GM18858 (cell line): ENCODE measurements around the gene CLDN5.
"Not testable (repeated sequence)": the region's sequence is repeated elsewhere in the genome, so short reads cannot be mapped to it uniquely, and the experiment has no call there.

ENCODE experiments used
- ATAC-seq: cut with Tn5 transposase; IDR thresholded peaks from one replicate; pipeline ENCODE4 v1.9.1; 2021; ENCODE audit not compliant: unreplicated experiment

The CLDN5 gene

GRCh38 chr22:19548964-19549363 is 24.8 kb upstream of the CLDN5 start:
- ATAC-seq = no peak

DNA sequence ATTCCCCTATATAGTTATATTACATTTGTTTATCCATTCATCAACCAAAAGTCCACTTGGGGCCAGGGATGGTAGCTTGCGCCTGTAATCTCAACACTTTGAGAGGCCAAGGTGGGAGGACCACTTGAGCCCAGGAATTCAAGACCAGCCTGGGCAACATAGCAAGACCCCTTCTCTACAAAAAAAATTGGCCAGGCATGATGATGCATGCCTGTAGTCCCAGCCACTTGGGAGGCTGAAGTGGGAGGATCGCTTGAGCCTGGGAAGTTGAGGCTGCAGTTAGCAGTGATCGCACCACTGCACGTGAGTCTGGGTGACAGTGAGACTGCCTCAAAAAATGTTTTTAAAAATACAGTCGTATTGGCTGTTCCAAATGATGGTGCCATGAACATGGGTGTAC is 24.2 kb upstream of the CLDN5 start:
- not testable (repeated sequence) for ATAC-seq

DNA sequence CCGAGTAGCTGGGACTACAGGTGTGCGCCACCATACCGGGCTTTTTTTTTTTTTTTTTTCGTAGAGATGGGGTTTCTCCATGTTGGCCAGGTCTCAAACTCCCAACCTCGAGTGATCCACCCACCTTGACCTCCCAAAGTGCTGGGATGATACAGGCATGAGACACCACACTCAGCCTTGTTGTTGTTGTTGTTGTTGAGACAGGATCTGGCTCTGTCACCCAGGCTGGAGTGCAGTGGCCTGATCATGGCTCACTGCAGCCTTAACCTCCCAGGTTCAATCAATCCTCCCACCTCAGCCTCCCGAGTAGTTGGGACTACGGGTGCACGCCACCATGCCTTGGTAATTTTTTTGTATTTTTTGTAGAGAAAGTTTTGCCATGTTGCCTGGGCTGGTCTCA is 23.4 kb upstream of the CLDN5 start:
- ATAC-seq = no peak

DNA sequence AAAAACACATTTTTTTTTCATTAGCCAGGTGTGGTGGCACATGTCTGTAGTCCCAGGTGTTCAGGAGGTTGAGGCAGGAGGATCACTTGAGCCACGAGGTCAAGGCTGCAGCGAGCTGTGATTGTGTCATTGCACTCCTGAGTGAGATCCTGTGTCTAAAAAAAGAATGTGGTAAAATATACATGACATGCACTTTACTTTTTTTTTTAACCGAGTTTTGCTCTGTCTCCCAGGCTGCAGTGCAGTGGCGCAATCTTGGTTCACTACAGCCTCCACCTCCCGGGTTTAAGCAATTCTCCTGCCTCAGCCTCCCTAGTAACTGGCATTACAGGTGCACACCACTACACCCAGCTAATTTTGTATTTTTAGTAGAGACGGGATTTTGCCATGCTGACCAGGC is 22.5 kb upstream of the CLDN5 start:
- ATAC-seq = no peak

DNA sequence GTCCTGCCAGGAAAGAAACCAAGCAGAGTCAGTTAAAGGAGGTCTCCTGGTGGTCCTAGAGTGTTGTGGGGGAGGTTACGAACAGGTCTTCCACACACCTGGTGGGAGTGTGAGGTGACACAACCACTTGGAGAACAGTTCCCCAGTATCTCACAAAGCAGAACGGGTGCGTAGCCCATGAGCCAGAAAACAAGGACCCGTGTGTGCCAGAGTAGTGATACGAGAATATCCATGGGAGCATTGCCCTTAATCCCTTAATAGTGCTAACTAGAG is 21.7 kb upstream of the CLDN5 start:
- ATAC-seq = no peak

DNA sequence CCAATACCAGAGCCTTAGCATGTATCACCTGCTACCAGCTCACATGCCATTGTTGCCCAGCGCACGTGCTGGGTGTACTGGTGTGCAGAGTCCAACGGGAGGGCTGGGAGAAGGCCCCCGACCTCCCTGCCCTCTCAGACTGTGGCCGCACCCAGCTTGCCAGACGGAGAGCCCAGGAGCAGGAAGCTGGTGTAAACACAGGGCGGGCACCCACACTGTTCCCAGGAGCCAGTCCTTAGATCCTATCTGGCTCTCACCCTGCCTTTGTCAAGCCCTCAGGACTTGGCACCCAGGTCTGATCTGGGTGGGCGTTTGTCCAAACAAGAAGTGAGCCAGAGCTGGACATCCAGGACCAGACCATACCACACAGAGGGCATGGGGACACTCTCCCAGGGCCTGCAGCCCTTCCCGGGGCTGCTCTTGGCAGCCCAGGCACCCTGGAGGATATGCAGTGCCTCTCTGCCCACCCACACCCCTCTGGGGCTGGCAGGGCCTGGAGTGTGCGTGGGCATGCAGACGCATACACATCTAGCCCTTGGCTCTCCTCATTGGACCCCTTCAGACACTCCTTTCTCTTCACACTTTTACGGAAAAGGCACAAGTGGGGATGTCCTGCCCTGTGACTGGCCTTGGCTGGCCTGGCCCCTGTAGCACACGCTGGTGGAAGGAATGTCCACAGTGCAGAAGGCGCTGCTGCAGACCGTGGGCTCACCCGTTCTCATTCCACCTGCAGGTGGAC is 19.9 kb upstream of the CLDN5 start:
- ATAC-seq = no peak

GRCh38 chr22:19540394-19540793 is 16.2 kb upstream of the CLDN5 start:
- ATAC-seq = no peak

- ATAC-seq = no peak
Measured at GRCh38 chr22:19537941-19538488, 13.8 kb upstream of the CLDN5 start.

- no peak for ATAC-seq
Measured at GRCh38 chr22:19536564-19536963, 12.4 kb upstream of the CLDN5 start.

GRCh38 chr22:19535001-19535400 is 10.8 kb upstream of the CLDN5 start:
- ATAC-seq = no peak

DNA sequence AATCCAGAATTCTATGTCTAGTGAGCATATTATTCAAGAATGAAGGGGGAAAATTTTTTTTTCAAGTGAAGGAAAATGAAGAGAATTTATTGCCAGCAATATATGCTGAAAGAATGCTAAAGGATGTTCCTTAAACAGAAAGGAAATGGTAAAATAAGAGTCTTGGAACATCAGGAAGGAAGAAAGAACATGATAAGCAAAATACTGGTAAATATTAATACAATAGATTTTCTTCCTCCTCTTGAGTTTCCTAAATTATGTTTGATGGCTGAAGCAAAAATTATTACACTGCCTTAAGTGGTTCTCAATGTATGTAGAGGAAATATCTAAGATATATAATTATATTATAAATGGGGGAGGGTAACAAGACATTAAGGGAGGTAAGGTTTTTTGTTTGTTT is 9.6 kb upstream of the CLDN5 start:
- no peak for ATAC-seq

- no peak for ATAC-seq
Measured at GRCh38 chr22:19533049-19533626, 8.9 kb upstream of the CLDN5 start.

- ATAC-seq = not testable (repeated sequence)
Measured at GRCh38 chr22:19531327-19531726, 7.1 kb upstream of the CLDN5 start.

DNA sequence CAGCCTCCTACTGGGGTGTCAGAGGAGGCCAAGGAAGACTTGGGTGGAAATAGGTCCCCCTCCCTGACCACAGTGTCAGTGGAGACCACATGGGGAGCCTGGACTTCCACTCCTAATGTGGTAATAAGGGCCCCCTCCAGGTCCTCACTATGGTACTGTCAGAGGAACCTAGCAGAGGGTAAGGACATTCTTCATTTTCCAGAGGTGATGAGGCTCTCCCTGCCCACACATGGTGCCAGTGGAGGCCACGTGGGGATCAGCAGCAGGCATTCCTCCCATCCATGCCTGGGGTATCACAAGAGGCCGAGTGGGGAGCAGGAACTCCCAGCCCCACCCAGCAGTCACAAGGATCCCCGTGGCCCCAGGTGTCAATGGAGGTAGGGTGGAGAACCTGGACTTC is 6.5 kb upstream of the CLDN5 start:
- no peak for ATAC-seq

- no peak for ATAC-seq
Measured at GRCh38 chr22:19529811-19530210, 5.6 kb upstream of the CLDN5 start.

DNA sequence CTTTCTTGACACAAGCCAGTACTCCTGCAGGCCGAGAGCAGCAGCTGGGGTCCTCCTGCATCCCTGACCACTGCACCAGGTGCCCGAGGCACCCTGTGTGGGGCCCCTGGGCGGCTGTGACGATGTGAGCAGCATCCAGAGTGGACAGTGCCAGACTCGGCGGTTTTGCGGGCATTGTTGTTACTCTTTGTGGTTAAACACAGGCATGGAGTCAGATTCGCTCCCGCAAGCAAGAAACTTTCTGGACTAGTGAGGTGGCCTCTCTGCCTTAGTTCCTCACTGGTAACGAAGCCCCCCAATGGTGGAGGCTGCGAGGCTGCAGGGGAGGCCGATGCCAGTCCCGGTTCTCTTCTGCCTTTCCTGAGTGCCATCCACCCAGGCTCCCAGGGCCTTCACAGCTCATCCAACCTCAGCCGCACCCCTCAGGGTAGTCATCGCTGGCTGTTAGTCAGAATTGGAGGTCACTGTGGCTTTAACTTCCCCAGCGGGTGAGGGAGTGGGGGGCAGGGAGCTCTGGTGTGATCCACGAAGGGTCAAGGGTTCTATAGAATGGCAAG is 3.7 kb upstream of the CLDN5 start:
- ATAC-seq = no peak

DNA sequence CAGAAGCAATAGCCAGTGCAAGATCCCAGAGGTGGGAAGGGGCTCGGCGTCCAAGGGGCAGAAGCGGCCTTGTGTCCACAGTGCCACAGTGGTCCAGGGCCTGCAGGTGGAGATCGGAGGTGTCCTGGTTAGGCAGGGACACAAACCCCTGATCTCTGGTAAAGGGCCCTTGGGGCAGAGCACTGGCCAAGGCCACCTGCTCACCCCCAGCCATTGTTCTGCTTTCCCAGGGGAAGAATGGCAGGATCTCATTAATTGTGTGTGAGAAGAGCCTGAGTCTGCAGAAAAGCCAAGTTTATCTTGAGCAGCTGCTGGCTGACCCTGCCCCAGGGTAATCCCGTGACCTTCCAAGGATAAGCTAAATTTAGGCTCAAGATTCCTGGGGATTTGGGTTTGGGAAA is 3.1 kb upstream of the CLDN5 start:
- ATAC-seq = no peak

DNA sequence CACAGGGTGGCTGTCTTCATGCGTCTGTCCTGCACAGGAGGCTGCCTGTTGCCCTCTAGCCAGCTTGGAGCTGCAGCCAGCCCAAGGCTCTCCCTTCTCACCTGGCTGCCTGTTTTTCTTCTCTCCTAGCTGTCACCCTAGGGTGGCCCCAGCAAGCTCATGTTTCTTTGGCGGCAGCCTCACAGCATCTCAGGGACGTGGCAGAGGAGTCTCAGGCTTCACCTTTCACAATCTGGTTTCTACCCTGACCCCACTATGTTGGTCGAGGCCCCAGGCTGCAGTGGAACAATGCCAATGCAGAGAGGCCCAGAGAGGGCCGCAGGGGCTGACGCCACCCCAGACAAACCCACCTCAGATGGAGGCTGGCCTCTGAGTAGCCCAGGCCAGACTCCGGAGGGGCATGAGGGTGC is 2.5 kb upstream of the CLDN5 start:
- ATAC-seq = no peak

- ATAC-seq = no peak
Measured at GRCh38 chr22:19526076-19526701, 2.0 kb upstream of the CLDN5 start.

- ATAC-seq = no peak
Measured at GRCh38 chr22:19525666-19526065, 1.5 kb upstream of the CLDN5 start.

- no peak for ATAC-seq
Measured at GRCh38 chr22:19525116-19525660, 978 bp upstream of the CLDN5 start.
